ENCODE measurements around the gene CXCL17. TPM values are rescaled to one million over a fixed set of nuclear protein-coding genes. Genes with fewer than 3 reads are reported as not detected.
"Not testable (repeated sequence)": the region's sequence is repeated elsewhere in the genome, so short reads cannot be mapped to it uniquely, and the experiment has no call there.

Gene CXCL17
- total RNA-seq, 1 donor from 2014 or later = not detected

DNA sequence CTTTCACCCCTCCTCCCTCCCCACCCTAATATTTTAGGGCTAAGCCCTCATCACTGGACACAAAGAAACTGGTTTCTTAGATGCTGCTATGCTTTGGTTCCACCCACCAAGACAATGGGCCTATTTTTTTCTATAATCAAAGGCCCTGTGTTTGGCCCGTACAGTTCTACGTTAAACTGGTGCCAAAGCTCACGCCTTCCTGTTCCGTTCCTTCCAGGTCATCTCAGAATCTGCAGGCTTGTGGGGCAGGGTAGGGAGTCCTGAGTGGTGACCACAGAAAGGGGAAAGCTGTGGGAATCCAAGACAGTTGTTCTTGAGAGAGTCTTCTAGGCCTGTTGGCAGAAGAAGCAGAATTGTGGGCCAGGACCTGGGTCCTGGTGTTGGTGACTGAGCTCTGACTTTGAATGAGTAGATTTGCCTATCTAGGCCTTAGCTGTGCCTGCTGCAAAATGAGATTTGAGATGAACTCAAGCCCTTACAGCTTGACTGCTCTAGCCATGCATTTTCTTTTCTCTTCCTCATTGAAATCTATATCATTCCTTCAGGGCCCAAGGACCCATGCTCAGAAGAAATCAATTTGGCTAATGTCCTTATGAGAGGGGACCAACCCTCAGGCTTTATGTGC, 19.1 kb upstream of the CXCL17 start:
- no peak for TF ChIP-seq CTCF (conservative IDR thresholded peaks at IDR 0.05; ENCODE audit: low read depth, low read length)
- H3K4me3 ChIP-seq (ENCODE audit: low read depth, low read length) = no peak overlapping the region
- no peak for DNase-seq (ENCODE audit: low read depth)

- not testable (repeated sequence) for H3K4me3 ChIP-seq (ENCODE audit: low read depth, low read length); DNase-seq (ENCODE audit: low read depth)
Measured at GRCh38 chr19:42461231-42461630, 18.5 kb upstream of the CXCL17 start.

DNA sequence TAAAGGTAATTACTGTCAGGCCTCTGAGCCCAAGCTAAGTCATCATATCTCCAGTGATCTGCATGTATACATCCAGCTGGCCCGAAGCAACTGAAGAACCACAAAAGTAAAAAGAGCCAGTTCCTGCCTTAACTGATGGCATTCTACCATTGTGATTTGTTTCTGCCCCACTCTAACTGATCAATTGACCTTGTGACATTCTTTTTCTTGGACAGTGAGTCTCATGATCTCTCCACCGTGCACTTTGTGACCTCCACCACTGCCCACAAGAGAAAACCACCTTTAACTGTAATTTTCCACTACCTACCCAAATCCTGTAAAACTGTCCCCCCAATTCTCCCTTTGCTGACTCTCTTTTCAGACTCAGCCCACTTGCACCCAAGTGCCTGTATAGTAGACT, 17.2 kb upstream of the CXCL17 start:
- no peak overlapping the region for H3K4me3 ChIP-seq (ENCODE audit: low read depth, low read length)
- no peak for DNase-seq (ENCODE audit: low read depth)
- no peak for TF ChIP-seq CTCF (conservative IDR thresholded peaks at IDR 0.05; ENCODE audit: low read depth, low read length)

GRCh38 chr19:42455621-42456081, 12.9 kb upstream of the CXCL17 start:
- no peak overlapping the region for H3K4me3 ChIP-seq (ENCODE audit: low read depth, low read length)
- no peak for DNase-seq (ENCODE audit: low read depth)
- no peak for TF ChIP-seq CTCF (conservative IDR thresholded peaks at IDR 0.05; ENCODE audit: low read depth, low read length)

DNA sequence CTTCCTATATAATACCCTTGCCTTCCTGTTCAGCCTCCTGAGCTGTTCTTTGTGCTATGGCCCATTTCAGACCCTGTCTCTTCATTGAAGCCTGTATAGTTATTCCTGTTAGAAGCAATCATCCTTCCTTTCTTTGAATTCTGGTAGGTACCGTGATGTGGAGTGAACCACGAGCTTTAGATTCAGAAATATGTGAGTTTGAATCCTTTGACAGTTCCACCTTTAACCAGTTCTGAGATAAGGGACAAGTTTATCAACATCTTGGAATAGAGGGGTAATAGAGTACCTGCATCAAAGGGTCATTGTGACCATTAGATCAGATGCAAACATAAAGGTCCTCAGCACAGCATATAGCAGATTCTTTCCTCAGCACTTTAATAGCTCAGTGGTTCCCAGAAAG, 12.3 kb upstream of the CXCL17 start:
- TF ChIP-seq CTCF (conservative IDR thresholded peaks at IDR 0.05; ENCODE audit: low read depth, low read length) = no peak
- DNase-seq (ENCODE audit: low read depth) = no peak
- H3K4me3 ChIP-seq (ENCODE audit: low read depth, low read length) = no peak overlapping the region

- no peak for DNase-seq (ENCODE audit: low read depth)
- no peak for TF ChIP-seq CTCF (conservative IDR thresholded peaks at IDR 0.05; ENCODE audit: low read depth, low read length)
- no peak overlapping the region for H3K4me3 ChIP-seq (ENCODE audit: low read depth, low read length)
Measured at GRCh38 chr19:42452590-42452989, 9.8 kb upstream of the CXCL17 start.

- TF ChIP-seq CTCF (conservative IDR thresholded peaks at IDR 0.05; ENCODE audit: low read depth, low read length) = peak; percentile 86
- no peak overlapping the region for H3K4me3 ChIP-seq (ENCODE audit: low read depth, low read length)
- DNase-seq (ENCODE audit: low read depth) = peak; percentile 51
Measured at GRCh38 chr19:42450314-42450934, 7.7 kb upstream of the CXCL17 start.

- DNase-seq (ENCODE audit: low read depth); H3K4me3 ChIP-seq (ENCODE audit: low read depth, low read length): not testable (repeated sequence)
Measured at GRCh38 chr19:42448306-42448705, 5.6 kb upstream of the CXCL17 start.

All from epithelial cell of proximal tubule (primary cell).